SK-N-SH (cell line): ENCODE measurements around the gene ING2. TPM values are rescaled to one million over a fixed set of nuclear protein-coding genes. Genes with fewer than 3 reads are reported as not detected.

ENCODE experiments used
- CTCF ChIA-PET: fragments of 300-600, 350-600 bp; formaldehyde crosslinking; extraction: SDS; loops from one replicate; lab custom pipeline; 2021; lab: Yijun Ruan, JAX
- POLR2A ChIA-PET: fragments of 350-600 bp; sonication (Branson Sonifier 250); formaldehyde crosslinking; extraction: SDS; loops from one replicate; lab custom pipeline; 2020; ENCODE audit warnings: antibody characterized with exemption, inconsistent platforms; lab: Yijun Ruan, JAX
- DNase-seq: peaks from one replicate; pipeline ENCODE4 v3.0.0; 2012
- H2AFZ ChIP-seq: fragments of 200-600 bp; sonication (generic); 2 replicates; pipeline ENCODE4 v1.8.1; 2016; ENCODE audit warnings: antibody characterized with exemption, mild to moderate bottlenecking, low read depth
- H3F3A ChIP-seq: fragments of 200-600 bp; sonication (generic); replicated peaks from 2 replicates; pipeline ENCODE3; 2016; ENCODE audit warnings: antibody characterized with exemption, mild to moderate bottlenecking; ENCODE audit not compliant: insufficient read depth
- H3K27ac ChIP-seq, 2 experiments: fragments of 200-500 bp in 1 of 2; fragments of 200-600 bp in 1 of 2; sonication (Bioruptor generic) in 1 of 2; sonication (generic), shearing (Covaris generic) in 1 of 2; 2 replicates each; pipeline versions ENCODE4 v1.5.1 to v1.6.1; 2014 to 2016; ENCODE audit warnings: low read depth in 2 of 2, inconsistent platforms in 1 of 2, low read length in 1 of 2, mild to moderate bottlenecking in 1 of 2, mixed read lengths in 1 of 2
- H3K27me3 ChIP-seq: fragments of 200-600 bp; sonication (generic), shearing (Covaris generic); 2 replicates; pipeline ENCODE4 v1.6.1; 2016; ENCODE audit warnings: mixed run types; ENCODE audit not compliant: insufficient read depth
- H3K36me3 ChIP-seq, 2 experiments: fragments of 200-500 bp in 1 of 2; fragments of 200-600 bp in 1 of 2; sonication (Bioruptor generic) in 1 of 2; sonication (generic) in 1 of 2; replicated peaks in 1 of 2; 2 replicates each; pipeline versions ENCODE3 to v1.5.1; 2014 to 2016; ENCODE audit warnings: low read length in 1 of 2, mild to moderate bottlenecking in 1 of 2; ENCODE audit not compliant: insufficient read depth in 2 of 2, control insufficient read depth in 1 of 2
- H3K4me1 ChIP-seq, 2 experiments: fragments of 200-500 bp in 1 of 2; fragments of 200-600 bp in 1 of 2; sonication (Bioruptor generic) in 1 of 2; sonication (generic), shearing (Covaris generic) in 1 of 2; 2 replicates each; pipeline versions ENCODE4 v1.5.1 to v1.6.1; 2014 to 2016; ENCODE audit warnings: low read depth in 1 of 2, low read length in 1 of 2, mixed run types in 1 of 2; ENCODE audit not compliant: insufficient read depth in 2 of 2, control insufficient read depth in 1 of 2
- H3K4me2 ChIP-seq: fragments of 200-600 bp; sonication (generic), shearing (Covaris generic); 2 replicates; pipeline ENCODE4 v1.6.1; 2017; ENCODE audit warnings: mixed run types
- H3K4me3 ChIP-seq, 2 experiments: fragments of 200-500 bp in 1 of 2; fragments of 200-600 bp in 1 of 2; sonication (Bioruptor generic) in 1 of 2; sonication (generic), shearing (Covaris generic) in 1 of 2; 2 replicates each; pipeline versions ENCODE4 v1.5.1 to v1.8.1; 2014 to 2016; ENCODE audit warnings: low read depth in 2 of 2, inconsistent platforms in 1 of 2, low read length in 1 of 2, mild to moderate bottlenecking in 1 of 2, mixed read lengths in 1 of 2, moderate library complexity in 1 of 2
- H3K79me2 ChIP-seq: fragments of 200-600 bp; sonication (generic); 2 replicates; pipeline ENCODE4 v1.8.1; 2017; ENCODE audit warnings: mild to moderate bottlenecking; ENCODE audit not compliant: insufficient read depth
- H3K9ac ChIP-seq: fragments of 200-600 bp; sonication (generic); 2 replicates; pipeline ENCODE4 v1.6.1; 2017; ENCODE audit warnings: mixed run types
- H3K9me2 ChIP-seq: fragments of 200-600 bp; sonication (generic); 2 replicates; pipeline ENCODE4 v1.6.1; 2017; ENCODE audit warnings: mixed run types
- H3K9me3 ChIP-seq: fragments of 200-600 bp; sonication (generic); 2 replicates; pipeline ENCODE4 v1.6.1; 2017; ENCODE audit warnings: mixed run types, mild to moderate bottlenecking, moderate library complexity
- H4K20me1 ChIP-seq: fragments of 200-600 bp; sonication (generic); 2 replicates; pipeline ENCODE4 v1.6.1; 2017; ENCODE audit warnings: mild to moderate bottlenecking, mixed run types; ENCODE audit not compliant: insufficient read depth
- CTCF ChIP-seq: fragments of 200-600 bp; sonication (generic); IDR thresholded peaks from 2 replicates; pipeline ENCODE4 v1.6.1; 2017; ENCODE audit warnings: antibody characterized with exemption, mild to moderate bottlenecking, moderate library complexity
- EP300 ChIP-seq, 2 experiments: IDR thresholded peaks; 2 replicates each; pipeline versions ENCODE4 v1.4.0 to v1.6.1; 2012; ENCODE audit warnings: borderline replicate concordance in 1 of 2, low read depth in 1 of 2, low read length in 1 of 2
- EZH2phosphoT487 ChIP-seq: fragments of 200-600 bp; sonication (generic); IDR thresholded peaks from 2 replicates; pipeline ENCODE4 v1.6.1; 2017; ENCODE audit warnings: low read depth, mixed run types, mild to moderate bottlenecking, antibody characterized with exemption, moderate library complexity, borderline replicate concordance
- FOXM1 ChIP-seq: IDR thresholded peaks from 2 replicates; pipeline ENCODE4 v1.4.0; 2012; ENCODE audit warnings: low read depth, mild to moderate bottlenecking
- GATA2 ChIP-seq: sonication (generic); formaldehyde crosslinking; IDR thresholded peaks from 2 replicates; pipeline ENCODE4 v1.5.0; 2020; ENCODE audit warnings: mild to moderate bottlenecking, missing genetic modification reagents
- IRF3 ChIP-seq: fragments of 150-350 bp; IDR thresholded peaks from 2 replicates; pipeline ENCODE4 v1.6.1; 2016; ENCODE audit warnings: mild to moderate bottlenecking, low read depth, low read length
- JUND ChIP-seq: IDR thresholded peaks from 2 replicates; pipeline ENCODE4 v1.4.0; 2012
- MXI1 ChIP-seq: IDR thresholded peaks from 2 replicates; pipeline ENCODE4 v1.6.1; 2012; ENCODE audit warnings: mild to moderate bottlenecking, low read depth, low read length, improper control_type of control experiment
- PBX3 ChIP-seq: IDR thresholded peaks from 2 replicates; pipeline ENCODE4; 2012
- RCOR1 ChIP-seq: fragments of 150-350 bp; IDR thresholded peaks from 2 replicates; pipeline ENCODE4 v1.6.1; 2017; ENCODE audit warnings: antibody characterized with exemption, low read length
- RXRA ChIP-seq: IDR thresholded peaks from 2 replicates; pipeline ENCODE4 v1.4.0; 2012; ENCODE audit warnings: low read depth, mild to moderate bottlenecking, borderline replicate concordance
- SIN3A ChIP-seq: IDR thresholded peaks from 2 replicates; pipeline ENCODE4 v1.6.1; 2012; ENCODE audit warnings: low read depth, mild to moderate bottlenecking, low read length, moderate library complexity, borderline replicate concordance
- SMC3 ChIP-seq: IDR thresholded peaks from 2 replicates; pipeline ENCODE4 v1.6.1; 2012; ENCODE audit warnings: low read depth, low read length, improper control_type of control experiment
- TEAD4 ChIP-seq: IDR thresholded peaks from 2 replicates; pipeline ENCODE4 v1.4.0; 2012; ENCODE audit warnings: mild to moderate bottlenecking, borderline replicate concordance; ENCODE audit not compliant: insufficient read depth
- USF2 ChIP-seq: fragments of 150-350 bp; IDR thresholded peaks from 2 replicates; pipeline ENCODE4 v1.6.1; 2017; ENCODE audit warnings: antibody characterized with exemption, low read length, low read depth, borderline replicate concordance
- WGBS: methylation state at CpG from one replicate; pipeline ENCODE4 v1.1.6; 2017; ENCODE audit warnings: low lambda C conversion rate; 5-methylcytosine and 5-hydroxymethylcytosine counted together
- polyA plus RNA-seq, 3 experiments: library from polyadenylated mRNA; depleted of rRNA; stranded (reverse); fragments of >200 nt; gene quantifications; 2 replicates each; pipeline ENCODE4 v1.2.3, GENCODE V29; 2012

ING2 gene
- polyA plus RNA-seq, 1 of the 3 experiments (the other 2 are of a cell fraction), result 15.1 TPM

- no peak for TF ChIP-seq PBX3
- no peak for TF ChIP-seq TEAD4
- TF ChIP-seq EZH2phosphoT487, result no peak
- no peak for TF ChIP-seq CTCF
- no peak for TF ChIP-seq JUND
- no peak for TF ChIP-seq RCOR1
- no peak for TF ChIP-seq FOXM1
- no peak for TF ChIP-seq SMC3
- no peak for TF ChIP-seq GATA2 (CRISPR knock-in tag)
- no peak for TF ChIP-seq RXRA
Measured at GRCh38 chr4:183505611-183506388, 942 bp downstream of the ING2 start (continued).

GRCh38 chr4:183506389-183506735 lies 1.5 kb downstream of the ING2 start:
- WGBS, result 0% methylated on average over 5 of the region's 14 CpGs
- H3K4me1 ChIP-seq, result peaks cover 4 to 9% of the 10 kb centered on the region in 2 experiments; a peak in 3 of 4 replicates
- H3K27me3 ChIP-seq, result no peaks in the 10 kb centered on the region
- peak overlapping the region; percentile 97 to 98 for H3K27ac ChIP-seq
- peak overlapping the region; percentile 83 for H3K4me2 ChIP-seq
- H3K9ac ChIP-seq, result peak overlapping the region; percentile 90
- no peaks in the 10 kb centered on the region for H3K9me2 ChIP-seq
- POLR2A ChIA-PET, result interaction anchor here (0.6 to 1.1 kb wide), 3 partner anchors 8 to 169 kb away, joined by 3 to 5 read pairs (median 4); partner anchors contain the start of gene CDKN2AIP
- peaks cover 4% of the 10 kb centered on the region for H3F3A ChIP-seq
- no peaks in the 10 kb centered on the region for H3K9me3 ChIP-seq
- H3K36me3 ChIP-seq, result peaks cover 9 to 12% of the 10 kb centered on the region in 2 experiments
- CTCF ChIA-PET, result no interaction called here
- peaks cover 60% of the 10 kb centered on the region for H3K79me2 ChIP-seq
- H4K20me1 ChIP-seq, result no peaks in the 10 kb centered on the region; the same call in 1 of the 2 replicates
- TF ChIP-seq USF2 (no peak), EP300 (IDR thresholded peaks at IDR 0.05; ENCODE audit: borderline replicate concordance in 1 of 2, low read depth in 1 of 2, low read length in 1 of 2) (no peak), SIN3A (peak; percentile 98; the same call in 1 of the 2 replicates), FOXM1 (no peak), JUND (no peak), MXI1 (peak; percentile 96; the same call in 1 of the 2 replicates), IRF3 (no peak)
- TF ChIP-seq, all 33 proteins: peak for 2
- Histone ChIP-seq H3K4me3 (peak overlapping the region; percentile 89 to 96), H2AFZ (peak overlapping the region; percentile 92; the same call in 1 of the 2 replicates)
- DNase-seq, result no peak
